Lower leg skin (tissue), 4 donors: Measurements from ENCODE around the gene TM9SF2. TPM values are rescaled to one million over a fixed set of nuclear protein-coding genes. Genes with fewer than 3 reads are reported as not detected.
A peak's percentile ranks its signal among the peaks of the same experiment; 100 is the strongest.
"Not testable (repeated sequence)": the region's sequence is repeated elsewhere in the genome, so short reads cannot be mapped to it uniquely, and the experiment has no call there.

Experiments
- DNase-seq, 2 donors: peaks; one replicate each; pipeline ENCODE4 v3.0.0-alpha.2; 2019; ENCODE audit warnings: low spot score in 2 of 2
- H3K4me3 ChIP-seq: fragments of 200-600 bp; sonication (generic); 2 replicates; pipeline ENCODE4 v1.5.1; 2017; ENCODE audit warnings: mild to moderate bottlenecking, low read depth; ENCODE audit not compliant: poor library complexity, severe bottlenecking
- POLR2A ChIP-seq, 2 donors: fragments of 450-650 bp; IDR thresholded peaks; one replicate each; pipeline ENCODE4 v1.6.1; 2016 to 2017; ENCODE audit warnings: antibody characterized with exemption in 2 of 2, mild to moderate bottlenecking in 1 of 2, moderate library complexity in 1 of 2
- WGBS, 2 donors: methylation state at CpG; one replicate each; pipeline ENCODE4 v1.1.5; 2018; 5-methylcytosine and 5-hydroxymethylcytosine counted together
- intact Hi-C: fragments of 100-400 bp; cut with DNase I; formaldehyde crosslinking; loops from one replicate; pipeline ENCODE4 v1.15.0; 2023; ENCODE audit warnings: low total_unique reads
- total RNA-seq, 4 donors: library from RNA; depleted of rRNA; stranded (reverse); fragments of >200 nt; gene quantifications; one replicate each; pipeline ENCODE4 v1.1.0, GENCODE V29; 2016
- TF ChIP-seq, protein P1 (sequence below), 3 donors: fragments of 450-650 bp; IDR thresholded peaks; one replicate each; pipeline ENCODE4 v1.5.1; 2016; ENCODE audit warnings: antibody characterized with exemption in 3 of 3, mild to moderate bottlenecking in 3 of 3, moderate library complexity in 2 of 3

Gene TM9SF2, protein sequence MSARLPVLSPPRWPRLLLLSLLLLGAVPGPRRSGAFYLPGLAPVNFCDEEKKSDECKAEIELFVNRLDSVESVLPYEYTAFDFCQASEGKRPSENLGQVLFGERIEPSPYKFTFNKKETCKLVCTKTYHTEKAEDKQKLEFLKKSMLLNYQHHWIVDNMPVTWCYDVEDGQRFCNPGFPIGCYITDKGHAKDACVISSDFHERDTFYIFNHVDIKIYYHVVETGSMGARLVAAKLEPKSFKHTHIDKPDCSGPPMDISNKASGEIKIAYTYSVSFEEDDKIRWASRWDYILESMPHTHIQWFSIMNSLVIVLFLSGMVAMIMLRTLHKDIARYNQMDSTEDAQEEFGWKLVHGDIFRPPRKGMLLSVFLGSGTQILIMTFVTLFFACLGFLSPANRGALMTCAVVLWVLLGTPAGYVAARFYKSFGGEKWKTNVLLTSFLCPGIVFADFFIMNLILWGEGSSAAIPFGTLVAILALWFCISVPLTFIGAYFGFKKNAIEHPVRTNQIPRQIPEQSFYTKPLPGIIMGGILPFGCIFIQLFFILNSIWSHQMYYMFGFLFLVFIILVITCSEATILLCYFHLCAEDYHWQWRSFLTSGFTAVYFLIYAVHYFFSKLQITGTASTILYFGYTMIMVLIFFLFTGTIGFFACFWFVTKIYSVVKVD
- total RNA-seq: 100 to 1,000 TPM in 2 of 4 donors, 10 to 100 TPM in 2; 66.5 to 111 (median 88.0) TPM

DNA sequence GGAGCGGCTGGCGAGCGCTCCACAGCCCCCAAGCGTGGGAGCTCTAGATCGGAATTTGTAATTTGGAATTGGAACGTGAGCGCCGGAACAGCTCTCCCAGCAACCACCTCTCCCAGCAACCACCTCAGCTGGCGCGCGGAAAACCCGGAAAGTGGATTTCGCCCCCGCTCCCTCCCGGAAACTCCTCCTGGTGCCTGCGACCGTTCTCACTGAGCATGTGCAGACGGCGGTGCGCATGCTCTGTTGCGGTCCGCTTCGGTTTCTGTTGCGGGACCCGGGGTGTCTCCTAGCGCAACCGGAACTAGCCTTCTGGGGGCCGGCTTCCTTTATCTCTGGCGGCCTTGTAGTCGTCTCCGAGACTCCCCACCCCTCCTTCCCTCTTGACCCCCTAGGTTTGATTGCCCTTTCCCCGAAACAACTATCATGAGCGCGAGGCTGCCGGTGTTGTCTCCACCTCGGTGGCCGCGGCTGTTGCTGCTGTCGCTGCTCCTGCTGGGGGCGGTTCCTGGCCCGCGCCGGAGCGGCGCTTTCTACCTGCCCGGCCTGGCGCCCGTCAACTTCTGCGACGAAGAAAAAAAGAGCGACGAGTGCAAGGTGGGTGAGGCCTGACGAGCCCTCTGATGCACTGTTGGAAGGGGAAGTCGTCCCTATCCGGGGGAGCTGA is at the start of gene TM9SF2:
Gene TM9SF2, plus strand, starts transcription at position 289 of the 664 bp plus-strand sequence. Its CDS starts 135 bp downstream, at position 424.
- peak; percentile 96 to 99 for DNase-seq
- TF ChIP-seq, protein P1, sequence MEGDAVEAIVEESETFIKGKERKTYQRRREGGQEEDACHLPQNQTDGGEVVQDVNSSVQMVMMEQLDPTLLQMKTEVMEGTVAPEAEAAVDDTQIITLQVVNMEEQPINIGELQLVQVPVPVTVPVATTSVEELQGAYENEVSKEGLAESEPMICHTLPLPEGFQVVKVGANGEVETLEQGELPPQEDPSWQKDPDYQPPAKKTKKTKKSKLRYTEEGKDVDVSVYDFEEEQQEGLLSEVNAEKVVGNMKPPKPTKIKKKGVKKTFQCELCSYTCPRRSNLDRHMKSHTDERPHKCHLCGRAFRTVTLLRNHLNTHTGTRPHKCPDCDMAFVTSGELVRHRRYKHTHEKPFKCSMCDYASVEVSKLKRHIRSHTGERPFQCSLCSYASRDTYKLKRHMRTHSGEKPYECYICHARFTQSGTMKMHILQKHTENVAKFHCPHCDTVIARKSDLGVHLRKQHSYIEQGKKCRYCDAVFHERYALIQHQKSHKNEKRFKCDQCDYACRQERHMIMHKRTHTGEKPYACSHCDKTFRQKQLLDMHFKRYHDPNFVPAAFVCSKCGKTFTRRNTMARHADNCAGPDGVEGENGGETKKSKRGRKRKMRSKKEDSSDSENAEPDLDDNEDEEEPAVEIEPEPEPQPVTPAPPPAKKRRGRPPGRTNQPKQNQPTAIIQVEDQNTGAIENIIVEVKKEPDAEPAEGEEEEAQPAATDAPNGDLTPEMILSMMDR (IDR thresholded peaks at IDR 0.05): no peak
- TF ChIP-seq POLR2A (IDR thresholded peaks at IDR 0.05): no peak
- intact Hi-C loops: no loop called here
- H3K4me3 ChIP-seq: peak within 1 kb of the TSS; percentile 100
- WGBS, 2 donors: 0 to 1% methylated on average over 53 to 55 of the region's 55 CpGs

DNA sequence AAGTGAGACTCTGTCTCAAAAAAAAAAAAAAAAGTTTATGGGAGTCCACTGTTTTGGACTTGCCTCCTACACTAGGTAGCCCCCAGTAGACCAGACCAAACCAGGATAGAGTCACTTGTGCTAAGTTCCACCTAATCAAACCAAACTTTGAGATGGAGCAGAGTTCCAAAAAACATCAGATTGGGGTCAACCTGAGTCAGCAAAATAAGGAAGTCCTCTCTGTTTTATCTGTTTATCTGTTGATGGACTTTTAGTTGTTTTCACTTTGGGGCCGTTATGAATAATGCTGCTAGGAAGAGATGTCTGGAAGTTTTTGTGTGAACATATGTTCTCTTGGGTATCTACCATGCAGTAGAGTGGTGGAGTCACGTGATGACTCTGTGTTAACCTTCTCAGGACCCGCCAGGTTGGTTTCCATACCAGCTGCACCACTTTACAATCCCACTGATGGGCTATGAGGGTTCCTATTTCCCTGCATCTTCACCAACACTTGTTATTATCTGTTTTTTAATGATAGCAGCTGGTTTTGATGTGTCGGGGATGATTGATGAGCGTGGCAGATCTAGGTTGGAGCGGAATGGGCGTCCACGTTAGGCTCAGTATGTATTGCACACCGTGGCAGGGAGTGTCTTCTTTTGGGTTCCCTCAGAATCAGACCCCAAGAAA is 46.6 kb upstream of the TM9SF2 start:
- 81 to 87% methylated on average over 9 of the region's 9 CpGs for WGBS, 2 donors
- no peak overlapping the region for H3K4me3 ChIP-seq
- no peak for DNase-seq
- no peak for TF ChIP-seq POLR2A (IDR thresholded peaks at IDR 0.05)
- TF ChIP-seq, protein P1 (IDR thresholded peaks at IDR 0.05): no peak
- intact Hi-C loops: no loop called here

DNA sequence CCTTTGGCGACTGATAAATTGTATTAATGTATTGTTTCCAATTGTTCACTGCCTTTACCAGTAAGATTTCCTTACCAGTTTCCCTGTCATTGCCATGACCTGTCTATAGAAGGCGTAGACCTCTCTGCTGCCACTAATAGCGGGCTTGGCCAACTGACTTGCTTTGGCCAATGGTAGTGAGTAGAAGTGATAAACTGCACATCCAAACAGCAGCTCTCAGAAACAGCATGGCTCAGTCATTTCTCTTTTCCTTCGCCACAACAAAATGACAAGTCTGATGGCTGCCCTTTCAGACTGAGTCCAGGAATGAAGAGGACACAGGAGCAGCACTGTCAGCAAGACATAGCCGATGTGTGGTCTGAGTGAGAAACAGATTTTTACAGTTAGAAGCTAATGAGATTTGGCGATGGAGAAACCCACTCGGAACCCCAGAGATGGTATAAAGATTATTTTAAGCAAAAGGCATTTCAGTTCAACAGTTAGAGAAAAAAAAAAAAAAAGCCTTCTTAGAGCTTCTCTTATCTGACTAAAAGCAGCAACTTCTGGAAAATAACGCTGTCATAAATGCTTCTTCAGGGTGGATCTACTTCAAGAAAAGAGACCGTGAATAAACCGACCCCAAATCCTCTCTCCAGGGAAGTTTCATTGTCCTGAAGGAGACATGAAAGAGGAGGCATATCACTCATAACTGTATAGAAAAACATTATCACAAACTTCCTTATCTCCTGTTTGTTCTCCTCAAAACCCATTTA is 42.0 kb upstream of the TM9SF2 start:
- 88% methylated on average over 10 of the region's 10 CpGs for WGBS, 2 donors
- DNase-seq: no peak
- H3K4me3 ChIP-seq: no peak overlapping the region
- intact Hi-C loops: no loop called here
- TF ChIP-seq POLR2A (IDR thresholded peaks at IDR 0.05): no peak
- TF ChIP-seq, protein P1 (IDR thresholded peaks at IDR 0.05): no peak

DNA sequence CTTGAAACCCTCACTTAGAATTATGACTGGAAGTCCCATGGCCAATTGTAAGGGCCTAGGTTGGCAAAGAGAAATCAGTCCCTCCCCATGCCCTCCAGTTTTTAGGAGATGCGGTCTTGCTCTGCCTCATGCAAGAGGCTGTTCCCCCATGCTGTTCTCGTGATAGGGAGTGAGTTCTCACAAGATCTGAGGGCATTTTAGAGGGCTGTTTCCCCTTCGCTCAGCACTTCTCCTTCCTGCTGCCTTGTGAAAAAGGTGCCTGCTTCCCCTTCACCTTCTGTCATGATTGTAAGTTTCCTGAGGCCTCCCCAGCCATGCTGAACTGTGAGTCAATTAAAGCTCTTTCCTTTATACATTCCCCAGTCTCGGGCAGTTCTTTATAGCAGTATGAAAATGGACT is 40.5 kb upstream of the TM9SF2 start:
- intact Hi-C loops, H3K4me3 ChIP-seq, DNase-seq: not testable (repeated sequence)
- 67 to 71% methylated on average over 4 of the region's 4 CpGs for WGBS, 2 donors

DNA sequence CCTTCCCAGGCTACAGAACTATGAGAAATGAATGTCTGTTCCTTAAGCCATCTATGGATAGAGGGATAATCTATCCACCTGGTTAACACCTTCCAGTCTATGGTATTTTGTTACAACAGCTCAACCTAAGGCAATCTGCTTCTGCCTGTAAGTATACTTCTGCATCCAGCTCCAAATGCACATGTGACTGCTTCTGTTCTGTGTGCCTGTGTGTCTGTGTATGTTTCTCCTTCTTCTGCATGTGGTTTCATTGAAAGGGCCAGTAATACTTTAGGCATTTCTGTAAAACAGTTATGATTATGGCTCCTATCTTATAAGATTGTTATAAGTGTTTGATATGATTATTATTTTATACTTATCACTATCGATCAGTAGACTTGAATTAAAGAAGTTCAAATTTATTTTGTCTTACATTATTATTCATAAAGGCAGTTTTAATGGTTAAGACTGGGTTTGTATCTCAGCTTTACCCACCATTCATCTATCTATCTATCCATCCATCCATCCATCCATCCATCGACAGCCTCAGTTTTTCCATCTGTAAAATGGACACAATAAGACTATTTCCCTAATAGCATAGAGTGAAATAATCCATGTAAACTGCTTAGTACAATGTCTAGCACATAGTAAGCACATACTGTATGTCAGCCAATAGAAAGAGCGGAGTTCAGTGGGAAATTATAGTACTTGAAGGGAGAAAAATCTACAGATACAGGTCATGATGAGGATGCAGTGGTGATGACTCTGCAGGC is 37.5 kb upstream of the TM9SF2 start:
- H3K4me3 ChIP-seq: no peak overlapping the region
- intact Hi-C loops: no loop called here
- 95 to 96% methylated on average over 3 of the region's 3 CpGs for WGBS, 2 donors
- DNase-seq: no peak
- TF ChIP-seq, protein P1 (IDR thresholded peaks at IDR 0.05): no peak
- no peak for TF ChIP-seq POLR2A (IDR thresholded peaks at IDR 0.05)
